OCI-M2 (cell line): ENCODE measurements around the gene AUTS2.

ENCODE experiments used
- DNase-seq: peaks from one replicate; lab custom pipeline; 2025; ENCODE audit not compliant: unreplicated experiment; lab: John Stamatoyannopoulos, UW

The AUTS2 gene

DNA sequence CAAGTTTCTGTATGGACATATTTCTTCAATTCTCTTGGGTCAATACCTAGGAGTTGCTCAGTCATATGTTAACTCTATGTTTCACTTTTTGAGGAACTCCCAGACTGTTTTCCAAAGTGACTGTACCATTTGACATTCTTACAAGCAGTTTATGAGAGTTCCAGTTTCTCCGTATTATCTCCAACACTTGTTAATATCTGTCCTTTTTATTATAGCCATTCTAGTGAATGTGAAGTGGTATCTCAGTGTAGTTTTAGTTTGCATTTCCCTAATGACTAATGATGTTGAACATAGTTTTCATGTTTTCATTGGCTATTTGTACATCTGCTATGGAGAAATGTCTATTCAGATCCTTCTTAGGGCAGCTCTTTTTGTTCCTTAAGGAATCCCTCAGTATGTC is 1002.7 kb downstream of the AUTS2 start:
- DNase-seq: no peak

- no peak for DNase-seq
These were observed 1003.8 kb downstream of the AUTS2 start for GRCh38 chr7:70602117-70602516.

DNA sequence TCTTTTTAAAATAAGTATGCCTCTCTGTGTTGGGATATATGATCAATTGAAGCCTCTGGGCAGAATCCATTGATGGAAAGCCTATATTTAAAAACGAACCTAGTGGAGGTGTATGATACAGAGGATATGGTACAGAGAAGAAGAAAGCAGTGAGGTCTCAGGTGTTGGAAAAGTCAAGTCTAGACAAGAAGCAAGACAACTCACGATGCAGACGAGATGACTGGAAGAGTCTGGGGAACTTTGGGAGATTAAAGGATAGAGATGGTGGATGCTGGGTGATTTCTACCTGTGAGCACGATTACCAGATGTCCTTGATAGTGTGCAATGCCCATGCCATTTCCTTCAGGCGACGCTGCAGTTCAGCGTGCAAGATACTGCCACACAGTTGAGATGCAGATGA is 1009.0 kb downstream of the AUTS2 start:
- no peak for DNase-seq

GRCh38 chr7:70607759-70608158 is 1009.5 kb downstream of the AUTS2 start:
- DNase-seq: no peak

GRCh38 chr7:70608229-70608628 is 1010.0 kb downstream of the AUTS2 start:
- no peak for DNase-seq

GRCh38 chr7:70612811-70613210 is 1014.5 kb downstream of the AUTS2 start:
- DNase-seq: no peak

- DNase-seq: no peak
These were observed 1016.2 kb downstream of the AUTS2 start for GRCh38 chr7:70614237-70615045.

- DNase-seq: no peak
These were observed 1016.9 kb downstream of the AUTS2 start for GRCh38 chr7:70615066-70615606.

GRCh38 chr7:70616211-70616610 is 1017.9 kb downstream of the AUTS2 start:
- DNase-seq: no peak

- no peak for DNase-seq
These were observed 1018.5 kb downstream of the AUTS2 start for GRCh38 chr7:70616821-70617220.

- no peak for DNase-seq
These were observed 1019.8 kb downstream of the AUTS2 start for GRCh38 chr7:70618020-70618551.

DNA sequence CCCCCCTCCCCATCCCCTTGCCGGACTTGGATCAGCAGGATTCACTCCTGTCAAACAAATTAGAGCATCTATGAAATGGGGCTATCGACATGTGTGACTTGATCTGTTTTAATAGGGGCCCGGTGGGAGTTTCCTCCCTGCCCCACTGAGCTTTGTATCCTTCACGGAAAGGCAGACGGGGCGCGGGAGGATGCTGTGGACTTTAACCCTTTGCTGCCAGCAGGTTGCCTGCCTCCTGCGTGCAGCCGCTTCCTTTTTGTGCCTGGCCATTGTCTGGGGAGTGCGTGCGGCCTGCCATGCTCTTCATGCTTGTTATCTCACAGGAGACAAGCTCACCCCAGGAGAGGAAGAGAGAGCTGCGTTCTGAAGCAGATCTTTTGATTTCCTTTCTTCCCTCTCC is 1020.9 kb downstream of the AUTS2 start:
- DNase-seq: no peak

DNA sequence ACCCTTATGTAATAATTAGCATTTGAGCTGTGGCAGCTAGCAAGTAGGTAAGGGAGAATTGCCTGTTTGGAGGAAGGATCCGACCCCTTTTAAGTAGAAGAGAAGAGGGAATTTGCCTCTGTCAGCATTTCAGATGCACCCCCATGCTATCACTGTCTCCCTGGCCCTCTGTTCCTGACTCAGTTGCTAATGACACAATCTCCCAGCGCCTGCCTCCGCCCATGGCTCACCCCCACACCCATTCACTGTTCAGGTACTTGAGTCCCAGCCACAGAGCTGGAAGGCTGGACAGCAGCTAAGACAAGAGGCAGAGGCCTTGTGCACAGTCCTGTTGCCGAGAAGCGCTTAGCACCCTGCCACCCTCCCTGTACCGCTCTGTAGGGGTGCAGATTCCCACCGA is 1021.4 kb downstream of the AUTS2 start:
- no peak for DNase-seq

GRCh38 chr7:70620333-70621055 is 1022.2 kb downstream of the AUTS2 start:
- no peak for DNase-seq

- DNase-seq: no peak
These were observed 1023.8 kb downstream of the AUTS2 start for GRCh38 chr7:70621954-70622600.

GRCh38 chr7:70622936-70623335 is 1024.7 kb downstream of the AUTS2 start:
- no peak for DNase-seq

DNA sequence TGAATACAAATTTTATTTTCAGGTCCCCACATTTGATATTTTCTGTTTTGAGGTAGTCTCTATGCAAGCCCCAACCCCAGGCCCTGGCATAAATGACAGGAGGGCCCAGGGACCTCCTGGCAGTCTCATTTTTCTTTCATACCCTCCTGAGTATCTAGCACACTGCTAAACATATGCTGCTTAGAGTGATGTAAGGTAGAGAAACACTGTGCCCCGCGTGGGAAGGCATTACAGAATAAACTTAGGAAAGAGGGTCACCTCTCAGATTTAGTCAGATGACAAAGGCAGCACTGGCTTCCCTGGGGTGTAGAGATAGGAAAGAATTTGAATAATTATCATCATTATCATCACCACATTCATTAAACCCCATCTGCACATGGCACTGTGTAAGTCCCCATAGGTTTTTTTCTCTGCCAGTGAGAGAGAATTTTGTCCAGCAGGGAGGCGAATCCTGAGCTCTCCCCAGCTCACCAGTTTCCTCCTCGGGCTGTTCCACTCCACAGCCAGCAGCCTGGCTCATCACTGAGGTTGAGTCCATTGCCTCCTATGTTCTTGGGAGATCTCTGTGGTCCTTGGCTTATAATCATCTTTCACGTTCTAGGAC is 1026.3 kb downstream of the AUTS2 start:
- DNase-seq: no peak

- no peak for DNase-seq
These were observed 1029.2 kb downstream of the AUTS2 start for GRCh38 chr7:70627461-70627860.

DNA sequence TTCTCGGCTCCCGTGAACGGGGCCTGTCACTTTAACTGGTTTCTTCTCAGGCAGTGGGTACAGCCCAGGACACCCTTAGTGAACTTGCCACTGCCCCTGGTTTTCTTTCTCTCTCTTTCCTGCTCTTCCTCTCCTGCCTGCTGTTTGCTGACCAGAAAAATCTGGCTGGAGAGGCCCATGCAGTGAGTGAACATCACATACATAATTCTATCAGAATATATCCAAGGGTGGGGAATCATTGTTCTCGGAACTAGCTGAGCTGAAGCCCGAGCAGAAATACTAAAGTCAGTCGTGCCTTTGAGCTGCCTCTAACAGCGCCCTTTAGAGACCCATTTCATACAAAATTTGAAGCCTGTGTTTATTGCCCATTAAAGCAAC is 1032.2 kb downstream of the AUTS2 start:
- DNase-seq: no peak

- DNase-seq: no peak
These were observed 1032.7 kb downstream of the AUTS2 start for GRCh38 chr7:70630818-70631457.

DNA sequence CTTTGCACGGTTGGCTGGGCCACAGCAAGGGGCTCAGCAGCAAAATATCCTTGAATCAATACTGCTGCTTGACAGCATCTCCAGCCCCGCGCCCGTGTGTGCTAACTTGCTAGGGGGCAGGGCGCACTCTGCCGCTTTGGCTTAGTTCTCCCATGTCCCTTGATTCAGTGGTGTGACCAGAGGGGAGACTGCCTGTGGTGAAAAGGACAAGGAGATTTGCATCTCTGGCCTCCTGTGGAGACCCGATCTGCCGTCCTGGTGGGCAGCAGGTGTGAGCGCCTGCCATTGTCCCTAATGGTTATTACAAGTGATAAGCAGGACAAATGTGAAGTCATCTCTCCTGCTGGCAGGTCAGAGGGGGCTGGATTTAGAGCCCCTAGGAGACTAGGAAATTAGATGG is 1033.4 kb downstream of the AUTS2 start:
- DNase-seq: no peak
